Suppressor macrophage treated with lipopolysaccharide for 1 hour (primary cell): ENCODE results near the gene GUCY1A1.

Experiments
- DNase-seq, 3 donors: peaks; one replicate each; pipeline ENCODE4 v3.0.0-alpha.2; 2020 to 2022

GUCY1A1 gene

DNA sequence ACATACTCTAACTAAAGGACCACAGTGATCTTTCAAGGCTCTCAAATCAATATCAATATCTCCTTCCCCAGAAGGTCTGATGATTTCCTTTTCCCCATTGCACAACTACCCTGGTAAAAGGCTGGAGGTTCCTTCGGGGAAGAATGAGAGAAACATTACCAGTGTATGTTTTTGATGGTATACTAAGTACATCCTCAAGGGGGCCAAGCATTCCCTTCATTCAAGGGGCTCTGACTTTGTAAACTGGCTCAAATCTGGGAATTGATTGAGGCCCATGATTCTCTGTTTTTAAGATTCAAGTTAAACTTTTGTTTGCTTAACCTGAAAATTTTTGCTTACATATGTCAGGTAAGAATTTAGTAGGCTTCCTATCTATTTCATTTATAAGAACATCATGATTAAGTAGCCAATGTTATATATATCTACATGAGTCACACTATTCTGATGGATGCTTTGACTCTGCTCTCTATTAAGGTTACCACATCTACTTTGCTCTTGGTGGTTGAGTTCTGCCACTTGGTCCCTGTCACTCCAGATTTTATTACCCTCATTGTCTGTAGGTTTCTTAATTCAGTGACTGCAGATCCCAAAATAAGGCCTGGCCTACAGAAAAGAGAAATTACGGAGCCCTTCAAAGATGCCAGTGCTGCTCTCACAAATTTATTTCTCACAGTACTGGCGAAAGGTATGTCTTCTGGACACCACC lies 75.8 kb downstream of the GUCY1A1 start:
- DNase-seq = no peak

GRCh38 chr4:155745984-155746383 lies 79.3 kb downstream of the GUCY1A1 start:
- no peak for DNase-seq

GRCh38 chr4:155748039-155748438 lies 81.4 kb downstream of the GUCY1A1 start:
- no peak for DNase-seq

GRCh38 chr4:155749041-155749440 lies 82.4 kb downstream of the GUCY1A1 start:
- no peak for DNase-seq

GRCh38 chr4:155751569-155751968 lies 84.9 kb downstream of the GUCY1A1 start:
- peak in 1 of 3 donors; percentile 27 for DNase-seq

DNA sequence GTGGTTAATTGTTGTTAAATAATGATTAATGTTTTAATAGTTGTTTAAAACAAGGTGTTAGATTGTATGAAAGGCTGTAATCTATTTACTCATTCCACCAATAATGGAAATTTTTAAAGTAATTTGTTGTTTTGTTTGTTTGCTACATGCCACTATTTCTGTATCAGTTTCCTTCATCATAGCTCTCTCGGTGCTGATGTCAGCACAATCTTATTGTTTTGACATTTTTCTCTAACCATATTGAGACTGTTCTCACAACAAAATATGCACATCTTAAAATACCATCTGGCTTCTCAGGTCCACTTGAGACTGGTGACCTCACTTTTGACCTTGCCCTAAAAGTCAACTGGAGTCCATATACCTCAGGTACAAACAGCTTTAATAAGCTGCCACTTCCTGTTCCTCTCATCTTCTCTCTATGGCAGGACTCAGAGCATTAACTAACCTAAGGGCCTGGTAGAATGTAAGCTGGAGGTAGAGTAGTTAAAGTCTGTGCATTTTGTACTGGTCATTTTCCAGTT lies 91.2 kb downstream of the GUCY1A1 start:
- DNase-seq = no peak

- DNase-seq = peak; percentile 95 to 96 (median 96)
Measured at GRCh38 chr4:155758481-155759371, 92.1 kb downstream of the GUCY1A1 start, which contains the start of gene GUCY1B1. GUCY1B1 (plus strand) TSS chr4:155759021; CDS start chr4:155759141, 120 bp downstream.

DNA sequence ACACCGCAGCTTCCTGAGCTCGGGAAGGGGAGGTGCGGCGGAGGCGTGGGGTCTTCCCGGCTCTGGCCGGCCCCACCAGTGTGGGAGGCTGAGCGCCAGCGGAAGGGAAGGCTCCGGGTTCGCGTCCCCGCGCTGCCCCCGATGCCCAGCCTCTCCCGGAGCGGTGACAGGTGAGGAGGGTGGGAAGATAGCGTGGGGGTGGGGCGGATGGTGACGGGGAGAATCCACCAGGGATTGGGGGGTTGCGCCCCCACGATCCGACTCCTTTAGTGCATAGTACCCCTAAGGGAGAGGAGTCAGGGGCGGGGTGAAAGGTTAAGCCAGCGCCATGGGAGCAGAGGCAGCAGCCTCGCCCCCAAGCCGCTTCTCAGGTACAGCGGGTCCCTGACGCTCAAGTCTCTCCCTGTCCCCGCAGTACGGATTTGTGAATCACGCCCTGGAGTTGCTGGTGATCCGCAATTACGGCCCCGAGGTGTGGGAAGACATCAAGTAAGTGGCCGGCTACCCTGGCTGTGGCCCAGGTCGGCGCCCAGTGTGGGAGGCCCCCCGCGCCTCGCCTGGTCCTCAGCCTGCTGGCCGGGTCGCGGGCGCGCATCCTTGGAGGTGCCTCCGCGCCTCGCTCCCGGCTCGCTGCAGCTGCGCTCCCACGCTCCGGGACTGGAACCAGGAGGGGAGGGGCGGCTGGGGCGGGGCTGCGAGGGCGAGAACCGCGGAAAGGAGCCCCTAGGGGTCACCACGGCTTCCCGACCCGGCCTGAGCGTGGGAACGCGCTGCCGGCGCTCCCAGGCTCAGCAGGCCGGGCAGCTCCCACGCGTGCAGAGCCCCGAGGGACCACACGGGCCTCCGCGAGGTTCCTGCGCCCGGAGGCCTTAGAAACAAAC lies 93.0 kb downstream of the GUCY1A1 start:
- peak; percentile 20 to 59 (median 36) for DNase-seq

DNA sequence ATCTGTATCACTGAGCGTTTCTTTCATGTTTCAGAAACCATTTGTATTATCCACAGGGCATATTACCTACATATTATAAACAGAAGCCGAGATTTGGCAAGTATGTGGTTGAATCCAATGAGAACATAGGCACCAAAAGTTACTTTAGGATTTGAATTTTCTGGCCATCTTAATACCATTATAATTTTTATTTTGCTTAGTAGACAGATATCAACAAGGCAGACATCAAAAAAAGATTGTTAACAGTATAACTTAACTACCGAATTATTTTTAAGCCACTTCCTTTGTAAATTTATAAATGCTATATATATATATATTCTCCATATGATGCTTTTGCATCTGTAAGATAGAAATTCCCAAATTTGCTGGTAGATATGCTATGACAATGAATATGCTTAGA lies 94.4 kb downstream of the GUCY1A1 start:
- DNase-seq = no peak

- no peak for DNase-seq
Measured at GRCh38 chr4:155761916-155762315, 95.3 kb downstream of the GUCY1A1 start.

GRCh38 chr4:155762334-155762733 lies 95.7 kb downstream of the GUCY1A1 start:
- no peak for DNase-seq

GRCh38 chr4:155763551-155763950 lies 96.9 kb downstream of the GUCY1A1 start:
- DNase-seq = peak; percentile 36 to 72 (median 62)

GRCh38 chr4:155765149-155765548 lies 98.5 kb downstream of the GUCY1A1 start:
- no peak for DNase-seq

DNA sequence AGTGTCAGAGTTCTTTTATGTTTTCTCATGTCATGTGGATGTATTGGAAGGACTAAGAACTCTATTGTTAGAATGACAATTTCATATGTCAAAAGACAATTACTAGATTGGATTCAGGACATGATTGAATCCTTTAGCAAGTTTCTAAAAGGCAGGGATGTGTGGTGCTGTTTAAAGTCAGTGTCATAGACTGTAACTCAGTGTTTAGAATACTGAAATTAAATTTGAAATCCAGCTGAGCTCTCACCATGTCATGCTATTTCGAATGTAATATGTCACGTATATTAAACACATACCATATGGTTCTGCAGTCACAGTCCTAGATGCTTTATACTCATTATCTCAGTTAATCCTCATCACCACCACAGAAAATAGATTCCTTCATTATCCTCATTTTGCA lies 100.0 kb downstream of the GUCY1A1 start:
- DNase-seq = no peak

DNA sequence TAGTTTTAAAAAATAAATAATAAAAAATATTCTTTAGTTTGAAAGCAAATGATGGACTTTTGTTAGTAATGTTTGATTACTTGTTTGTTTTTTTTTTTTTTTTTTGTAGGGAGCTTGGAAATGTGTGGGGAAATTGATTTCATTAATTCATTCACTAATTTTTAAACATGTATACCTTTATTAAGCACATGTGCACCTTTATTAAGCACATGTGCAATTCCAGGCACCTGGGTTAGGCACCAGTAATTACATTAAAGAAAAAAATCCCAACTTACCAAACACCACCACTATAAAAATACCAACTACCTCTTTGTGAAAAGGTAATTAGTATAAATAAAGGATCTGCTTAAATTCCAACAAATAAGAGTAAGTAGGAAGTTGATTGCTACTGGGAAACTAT lies 101.7 kb downstream of the GUCY1A1 start:
- no peak for DNase-seq

DNA sequence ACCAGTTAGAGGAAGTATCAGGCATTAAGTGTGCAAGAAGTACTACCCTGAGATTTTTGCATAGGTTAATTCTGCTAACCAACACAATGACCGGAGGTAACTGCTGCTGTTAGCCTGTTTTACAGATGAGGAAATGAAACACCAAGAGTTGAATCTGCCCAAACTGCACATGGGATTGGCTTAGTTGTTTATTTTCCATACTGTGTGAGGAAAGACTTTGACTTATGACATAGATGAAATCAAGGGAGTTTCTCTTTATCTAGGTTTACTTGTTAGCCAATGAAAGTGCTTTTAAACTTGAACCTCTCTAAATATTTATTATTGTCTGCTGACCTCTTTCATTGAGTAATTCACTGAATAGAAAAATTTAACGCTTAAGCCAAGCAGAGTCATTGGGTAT lies 102.4 kb downstream of the GUCY1A1 start:
- DNase-seq = peak; percentile 35 to 54 (median 47)

- no peak for DNase-seq
Measured at GRCh38 chr4:155772459-155773195, 106.0 kb downstream of the GUCY1A1 start.

DNA sequence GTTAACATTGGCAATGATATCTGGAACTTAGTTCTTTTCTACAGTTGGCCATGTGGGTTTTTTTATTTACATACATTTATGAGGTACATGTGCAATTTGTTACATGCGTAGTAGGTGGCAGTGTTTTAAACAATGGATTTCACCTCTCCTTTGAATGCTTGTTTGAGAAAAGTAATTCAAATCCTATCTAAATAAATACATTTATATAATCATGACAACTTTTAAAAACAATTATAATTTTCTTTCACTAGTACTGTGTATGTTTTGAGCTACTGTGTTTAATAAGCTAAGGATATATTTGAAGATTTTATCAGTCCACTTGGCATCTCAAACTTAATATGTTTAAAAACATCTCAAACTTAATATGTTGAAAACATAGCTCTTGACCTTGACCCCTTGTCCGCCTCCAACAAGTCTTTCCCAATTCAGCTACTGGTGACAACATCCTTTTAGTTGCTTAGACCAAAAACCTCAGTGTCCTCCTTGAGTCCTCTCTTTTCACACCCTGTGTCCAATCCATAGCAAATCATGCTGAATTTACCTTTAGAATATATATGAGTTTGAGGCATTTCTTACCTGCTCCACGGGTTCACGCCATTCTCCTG lies 106.7 kb downstream of the GUCY1A1 start:
- no peak for DNase-seq

GRCh38 chr4:155774033-155774432 lies 107.4 kb downstream of the GUCY1A1 start:
- no peak for DNase-seq

DNA sequence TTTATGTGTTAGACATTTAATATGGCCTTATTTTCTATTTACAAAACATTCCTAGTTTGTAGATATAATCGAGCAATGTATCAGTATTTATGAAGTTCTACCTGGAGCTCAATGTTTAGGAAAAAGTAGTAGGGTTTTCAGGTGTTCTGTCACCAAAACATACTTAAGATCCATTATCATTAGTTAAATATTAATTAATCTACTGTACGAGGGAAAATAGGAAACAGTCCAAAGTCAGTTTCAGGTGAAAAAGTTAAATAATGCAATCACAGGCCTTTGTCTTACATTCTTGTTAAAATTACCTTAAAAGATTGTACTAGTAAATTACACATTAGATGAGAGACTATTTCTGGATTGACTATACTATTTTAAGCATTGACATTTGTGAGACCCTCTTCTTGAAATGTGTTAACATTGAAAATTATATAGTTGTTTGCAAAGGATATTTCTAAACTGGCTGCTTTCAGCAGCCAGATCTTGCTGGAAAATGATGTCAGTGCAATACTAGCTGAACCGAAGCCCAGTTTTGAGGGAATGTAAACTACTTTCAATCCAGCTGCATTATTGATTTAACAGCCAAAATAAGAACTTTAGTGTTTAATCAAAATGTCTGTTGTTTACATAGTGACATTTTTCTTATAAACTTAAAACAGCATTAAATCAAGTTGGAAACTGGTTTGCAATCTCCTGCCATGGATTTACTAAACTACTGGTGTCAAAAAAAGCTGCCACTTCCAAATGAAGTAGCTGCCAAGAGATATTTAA lies 111.5 kb downstream of the GUCY1A1 start:
- no peak for DNase-seq

DNA sequence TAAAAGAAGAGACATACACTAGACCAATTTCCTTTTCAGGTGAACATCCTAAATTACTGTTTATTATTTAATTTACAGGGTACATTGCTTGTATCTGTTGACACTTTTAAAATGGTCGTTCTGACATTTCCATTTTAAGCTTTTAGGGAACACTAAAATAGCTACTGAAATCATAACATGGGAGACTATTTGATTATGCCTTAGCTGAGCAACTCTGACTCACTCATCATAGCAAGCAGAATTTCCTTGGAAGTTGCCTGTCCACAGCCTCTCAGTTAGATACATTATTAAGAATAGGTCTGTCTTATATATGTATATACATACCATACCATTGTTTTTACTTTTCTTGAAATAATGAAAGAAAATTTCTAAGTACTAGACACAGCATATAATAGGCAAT lies 114.1 kb downstream of the GUCY1A1 start:
- no peak for DNase-seq
